K562 (cell line): ENCODE measurements around the gene SLC8A1.

Source experiments
- BDP1 ChIP-seq: IDR thresholded peaks from 3 replicates; pipeline ENCODE4 v1.6.1; 2011; ENCODE audit not compliant: insufficient read length, insufficient read depth
- CTCF ChIP-seq, 3 experiments: IDR thresholded peaks in 2 of 3; conservative IDR thresholded peaks in 1 of 3; 2 replicates each; pipeline ENCODE4 v1.5.1; 2011 to 2012; ENCODE audit warnings: low read length in 3 of 3, mild to moderate bottlenecking in 3 of 3, control low read depth in 2 of 3, improper control_type of control experiment in 1 of 3, inconsistent platforms in 1 of 3, low read depth in 1 of 3, mixed read lengths in 1 of 3, moderate library complexity in 1 of 3; ENCODE audit not compliant: insufficient read depth in 2 of 3
- HCFC1 ChIP-seq: IDR thresholded peaks from 2 replicates; pipeline ENCODE4 v1.6.1; 2012; ENCODE audit warnings: low read depth, low read length, improper control_type of control experiment
- ILF3 ChIP-seq: fragments of 450-650 bp; IDR thresholded peaks from 2 replicates; pipeline ENCODE4 v1.6.1; 2018; ENCODE audit warnings: antibody characterized with exemption, mild to moderate bottlenecking, moderate library complexity, borderline replicate concordance
- JUND ChIP-seq, 2 experiments: IDR thresholded peaks; 2 replicates in 1 of 2; 3 replicates in 1 of 2; pipeline ENCODE4 v1.6.1; 2011; ENCODE audit warnings: borderline replicate concordance in 2 of 2, low read depth in 2 of 2, low read length in 2 of 2, improper control_type of control experiment in 1 of 2, missing biosample characterization in 1 of 2, missing genetic modification characterization in 1 of 2, missing genetic modification reagents in 1 of 2
- MAFG ChIP-seq: fragments of 450-650 bp; conservative IDR thresholded peaks from 2 replicates; pipeline ENCODE4 v1.6.1; 2016; ENCODE audit warnings: missing genetic modification characterization, missing compliant biosample characterization
- MEIS2 ChIP-seq: fragments of 450-650 bp; IDR thresholded peaks from 2 replicates; pipeline ENCODE4 v1.6.1; 2014; ENCODE audit warnings: mild to moderate bottlenecking; ENCODE audit not compliant: partially characterized antibody
- MYNN ChIP-seq, 2 experiments: sonication (generic); formaldehyde crosslinking in 1 of 2; IDR thresholded peaks; 2 replicates each; pipeline versions ENCODE4 v1.5.0 to v1.6.1; 2016 to 2020; ENCODE audit warnings: antibody characterized with exemption in 1 of 2, missing genetic modification reagents in 1 of 2
- NFIC ChIP-seq: fragments of 450-650 bp; IDR thresholded peaks from 2 replicates; pipeline ENCODE4 v1.6.1; 2017; ENCODE audit warnings: mild to moderate bottlenecking, inconsistent platforms
- POLR2AphosphoS5 ChIP-seq: IDR thresholded peaks from 2 replicates; pipeline ENCODE4 v1.6.1; 2011; ENCODE audit warnings: mild to moderate bottlenecking, low read depth, low read length, moderate library complexity; ENCODE audit not compliant: control insufficient read depth, insufficient read depth
- ZNF143 ChIP-seq: sonication (generic); formaldehyde crosslinking; IDR thresholded peaks from 2 replicates; pipeline ENCODE4 v1.9.0; 2022; ENCODE audit warnings: mild to moderate bottlenecking, missing genetic modification reagents
- ZNF165 ChIP-seq: fragments of 250-450 bp; sonication (Bioruptor Pico); IDR thresholded peaks from 2 replicates; pipeline ENCODE4 v1.4.0; 2020; ENCODE audit warnings: borderline replicate concordance

- no peak for TF ChIP-seq MEIS2
- TF ChIP-seq ZNF165 (CRISPR knock-in tag) = no peak
- TF ChIP-seq HCFC1 = no peak
- no peak for TF ChIP-seq CTCF (IDR thresholded peaks at IDR 0.05 in 2 of 3, conservative IDR thresholded peaks at IDR 0.05 in 1 of 3; ENCODE audit: insufficient read depth in 2 of 3, low read depth in 1 of 3, low read length in 3 of 3)
- no peak for TF ChIP-seq BDP1
- TF ChIP-seq ZNF143 (CRISPR knock-in tag) = no peak
- TF ChIP-seq POLR2AphosphoS5 = no peak
- TF ChIP-seq MYNN (IDR thresholded peaks at IDR 0.05) = no peak
- TF ChIP-seq MYNN (CRISPR knock-in tag; IDR thresholded peaks at IDR 0.05) = no peak
- TF ChIP-seq MAFG = no peak
- no peak for TF ChIP-seq ILF3
- TF ChIP-seq JUND (IDR thresholded peaks at IDR 0.05; ENCODE audit: borderline replicate concordance, low read depth, low read length) = no peak
- TF ChIP-seq JUND (tag; IDR thresholded peaks at IDR 0.05; ENCODE audit: borderline replicate concordance, low read depth, low read length) = no peak
- no peak for TF ChIP-seq NFIC
Observed at GRCh38 chr2:40476436-40476835, 24.5 kb upstream of the SLC8A1 start.
